Measurements from ENCODE around the gene MANEAL.
A peak's percentile ranks its signal among the peaks of the same experiment; 100 is the strongest.
"Not testable (repeated sequence)": the region's sequence is repeated elsewhere in the genome, so short reads cannot be mapped to it uniquely, and the experiment has no call there.

Gene MANEAL, protein sequence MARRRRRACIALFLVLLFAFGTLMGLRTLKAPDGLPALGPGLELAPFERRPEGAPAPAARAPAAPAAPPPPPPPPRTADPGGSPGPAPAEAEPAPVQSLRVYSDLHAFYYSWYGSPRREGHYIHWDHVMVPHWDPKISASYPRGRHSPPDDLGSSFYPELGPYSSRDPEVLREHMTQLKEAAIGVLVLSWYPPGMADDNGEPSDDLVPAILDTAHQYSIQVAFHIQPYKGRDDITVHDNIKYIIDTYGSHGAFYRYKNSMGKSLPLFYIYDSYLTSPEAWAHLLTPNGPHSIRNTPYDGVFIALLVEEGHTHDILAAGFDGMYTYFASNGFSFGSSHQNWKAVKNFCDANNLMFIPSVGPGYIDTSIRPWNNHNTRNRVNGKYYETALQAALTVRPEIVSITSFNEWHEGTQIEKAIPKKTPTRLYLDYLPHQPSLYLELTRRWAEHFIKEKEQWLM

DNA sequence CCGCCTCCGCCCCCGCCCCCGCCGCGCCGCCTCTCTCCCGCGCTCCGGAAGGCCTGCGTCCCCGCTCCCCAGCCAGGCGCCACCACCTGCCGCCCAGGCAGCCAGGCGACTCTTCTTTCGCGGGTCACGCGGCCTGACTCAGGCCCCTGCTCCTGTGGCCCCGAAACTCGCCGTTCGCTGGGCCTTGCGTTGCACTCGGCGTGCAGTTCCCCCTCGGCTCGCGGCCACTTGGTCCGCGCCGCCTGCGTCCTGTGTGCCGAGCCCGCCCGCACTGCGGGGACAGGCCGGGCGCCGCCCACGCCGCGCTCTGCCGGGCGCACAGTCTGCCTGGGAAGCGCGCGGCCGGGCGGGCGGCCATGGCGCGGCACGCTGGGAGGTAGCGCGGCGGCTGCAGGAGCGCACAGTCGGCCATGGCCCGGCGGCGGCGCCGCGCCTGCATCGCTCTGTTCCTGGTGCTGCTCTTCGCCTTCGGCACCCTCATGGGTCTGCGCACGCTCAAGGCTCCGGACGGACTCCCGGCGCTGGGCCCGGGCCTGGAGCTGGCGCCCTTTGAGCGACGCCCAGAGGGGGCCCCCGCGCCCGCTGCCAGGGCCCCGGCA lies at the start of gene MANEAL:
MANEAL (plus strand) TSS at position 75 of the 599 bp plus-strand sequence; CDS start at position 411, 336 bp downstream.
- peak; percentile 48 for DNase-seq (ENCODE audit: low read depth)

DNA sequence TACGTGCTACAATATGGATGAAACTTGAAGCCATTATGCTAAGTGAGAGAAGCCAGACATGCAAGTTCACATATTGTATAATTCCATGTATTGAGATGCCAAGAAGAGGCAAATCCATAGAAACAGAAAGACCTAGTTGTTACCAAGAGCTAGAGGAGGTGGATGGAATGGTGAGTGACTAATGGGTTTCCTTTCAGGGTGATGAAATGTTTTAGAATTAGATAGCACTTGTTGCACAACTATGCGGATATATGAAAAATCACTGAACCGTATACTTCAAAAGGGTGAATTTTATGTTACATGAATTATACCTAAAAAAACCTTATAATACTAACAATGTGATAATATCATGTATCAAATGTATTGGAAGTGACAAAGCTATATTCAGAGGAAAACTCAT lies 46.8 kb upstream of the MANEAL start:
- no peak for DNase-seq (ENCODE audit: low read depth)

DNA sequence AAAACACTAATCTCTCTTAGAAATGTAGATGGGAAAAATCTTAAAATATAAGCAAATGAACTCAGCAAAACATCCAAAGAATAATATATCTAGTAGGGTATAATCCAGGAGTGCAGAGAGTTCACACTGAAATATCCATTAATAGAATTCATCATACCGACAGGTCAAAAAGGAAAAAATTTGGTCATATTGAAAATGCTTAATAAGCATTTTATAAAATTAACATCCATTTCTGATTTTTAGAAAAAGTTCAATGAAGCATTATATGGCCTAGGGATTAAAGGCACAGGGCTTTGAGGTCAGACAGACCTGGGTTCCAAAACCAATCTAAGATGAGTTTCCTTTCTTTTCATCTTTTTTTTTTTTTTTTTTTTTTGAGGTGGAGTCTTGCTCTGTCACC lies 45.1 kb upstream of the MANEAL start:
- no peak for DNase-seq (ENCODE audit: low read depth)

DNA sequence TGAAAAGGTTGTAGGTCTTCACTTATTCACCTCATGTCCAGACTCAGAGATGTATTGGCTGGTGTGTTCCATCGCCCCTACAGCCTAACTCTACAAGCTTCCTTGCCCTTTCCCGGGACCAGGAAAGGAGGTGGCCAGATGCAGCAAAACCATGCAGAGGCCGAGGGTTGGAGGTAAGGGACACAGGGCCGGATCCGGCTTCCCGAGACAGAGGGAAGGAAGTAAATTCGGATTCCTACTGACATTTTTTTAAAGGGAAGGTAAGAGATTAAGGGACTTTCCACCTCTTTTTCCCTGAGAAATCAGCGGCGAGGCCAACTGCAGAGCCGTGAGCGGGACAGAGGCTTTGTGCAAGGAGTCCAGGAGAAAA lies 41.4 kb upstream of the MANEAL start:
- DNase-seq (ENCODE audit: low read depth), result no peak

DNA sequence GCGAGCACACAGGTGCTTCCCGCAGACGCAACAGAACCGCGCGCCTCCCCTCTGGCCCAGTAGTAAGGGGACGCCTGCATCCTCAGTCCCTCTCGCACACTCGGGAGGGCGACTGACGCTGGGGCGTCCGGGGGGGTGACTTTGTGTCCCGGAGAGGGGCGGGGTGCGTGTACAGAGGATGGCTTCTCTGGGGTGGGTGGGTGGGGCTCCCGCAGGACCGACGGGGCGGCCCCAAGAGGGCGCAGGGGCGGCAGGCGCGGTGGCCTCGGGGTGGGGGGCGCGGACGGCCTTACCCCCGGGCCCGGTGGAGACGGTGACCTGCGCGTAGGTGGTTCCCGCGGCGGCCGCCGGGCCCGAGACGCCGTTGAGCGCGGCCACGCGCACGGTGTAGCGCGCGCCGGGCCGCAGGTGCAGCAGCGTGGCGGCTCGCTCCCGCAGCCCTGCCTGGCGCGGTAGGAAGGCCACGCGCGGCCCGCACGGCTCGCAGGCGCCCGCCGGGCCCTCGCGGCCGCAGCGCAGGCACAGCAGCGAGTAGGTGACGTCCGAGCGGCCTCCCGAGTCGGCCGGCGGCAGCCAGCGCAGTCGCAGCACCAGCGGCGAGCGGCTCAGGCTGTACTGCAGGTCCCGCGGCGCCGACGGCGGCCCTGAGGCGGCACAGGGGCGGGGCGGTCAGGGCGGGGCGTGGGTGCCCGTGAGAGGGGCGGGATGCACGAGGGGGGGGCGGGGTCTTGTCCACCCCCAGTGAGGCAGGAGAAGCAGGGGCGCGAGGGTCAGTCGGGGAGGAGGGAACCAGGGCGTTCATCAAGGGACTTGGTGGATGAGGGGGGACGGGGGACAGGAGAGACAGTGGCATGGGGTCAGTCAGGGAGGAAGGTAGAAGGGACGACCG lies 40.8 kb upstream of the MANEAL start:
- DNase-seq (ENCODE audit: low read depth), result no peak

DNA sequence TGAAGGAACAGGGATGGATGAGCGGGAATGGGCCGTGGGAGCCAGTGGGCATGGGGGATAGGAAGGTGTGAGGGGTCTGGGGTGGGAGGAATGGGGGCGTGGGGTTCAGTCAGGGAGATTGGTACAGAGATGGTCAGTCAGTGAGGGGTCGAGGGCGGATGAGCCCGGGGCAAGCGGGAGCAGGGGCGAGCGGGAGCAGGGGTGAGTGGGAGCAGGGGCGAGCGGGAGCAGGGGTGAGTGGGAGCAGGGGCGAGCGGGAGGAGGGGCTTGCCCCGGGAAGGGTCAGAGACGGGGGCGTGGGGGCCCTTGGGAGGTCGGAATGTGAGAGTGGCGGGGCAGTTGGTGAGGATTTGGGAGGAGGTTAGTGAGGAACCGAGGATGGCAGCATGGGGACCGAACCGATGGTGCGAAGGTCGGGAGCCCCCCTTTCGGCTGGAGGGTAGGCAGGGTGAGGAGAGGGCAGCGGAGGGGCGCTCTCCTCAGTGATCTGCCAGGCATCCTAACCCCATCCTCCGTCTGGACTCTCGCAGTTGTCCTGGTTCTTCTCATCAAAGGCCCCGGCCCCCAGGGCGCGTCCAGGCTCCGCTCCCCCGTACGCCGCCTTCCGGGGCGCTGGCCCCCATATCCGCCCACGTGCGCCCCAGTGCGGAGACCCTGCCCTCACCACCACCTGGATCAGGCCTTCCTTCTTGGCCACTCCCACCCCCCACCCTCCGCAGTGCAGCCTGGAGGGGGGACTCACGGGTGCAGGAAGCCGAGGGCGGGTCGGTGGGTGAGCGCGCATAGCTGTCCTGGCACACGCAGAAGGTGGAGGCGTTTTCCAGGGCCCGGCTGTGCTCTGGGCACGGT lies 40.0 kb upstream of the MANEAL start:
- DNase-seq (ENCODE audit: low read depth), result no peak

DNA sequence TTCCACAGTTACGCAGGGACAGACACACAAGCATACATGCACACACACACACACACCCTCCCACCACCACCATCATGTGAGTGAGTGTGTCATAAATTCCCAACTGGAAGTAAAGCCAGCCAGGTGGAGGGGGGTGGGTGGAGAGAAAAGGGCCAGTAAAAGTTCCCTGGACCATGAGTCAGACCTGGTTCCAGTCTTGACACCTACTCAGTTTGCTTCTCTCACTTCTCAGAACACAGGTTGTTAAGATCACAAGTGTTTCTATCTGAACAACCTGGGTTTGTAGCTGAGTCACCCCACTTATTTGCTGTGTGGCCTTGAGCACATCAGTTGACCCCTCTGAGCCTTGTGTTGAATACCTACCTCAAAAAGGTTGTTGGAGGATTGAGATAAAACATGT lies 38.4 kb upstream of the MANEAL start:
- no peak for DNase-seq (ENCODE audit: low read depth)

DNA sequence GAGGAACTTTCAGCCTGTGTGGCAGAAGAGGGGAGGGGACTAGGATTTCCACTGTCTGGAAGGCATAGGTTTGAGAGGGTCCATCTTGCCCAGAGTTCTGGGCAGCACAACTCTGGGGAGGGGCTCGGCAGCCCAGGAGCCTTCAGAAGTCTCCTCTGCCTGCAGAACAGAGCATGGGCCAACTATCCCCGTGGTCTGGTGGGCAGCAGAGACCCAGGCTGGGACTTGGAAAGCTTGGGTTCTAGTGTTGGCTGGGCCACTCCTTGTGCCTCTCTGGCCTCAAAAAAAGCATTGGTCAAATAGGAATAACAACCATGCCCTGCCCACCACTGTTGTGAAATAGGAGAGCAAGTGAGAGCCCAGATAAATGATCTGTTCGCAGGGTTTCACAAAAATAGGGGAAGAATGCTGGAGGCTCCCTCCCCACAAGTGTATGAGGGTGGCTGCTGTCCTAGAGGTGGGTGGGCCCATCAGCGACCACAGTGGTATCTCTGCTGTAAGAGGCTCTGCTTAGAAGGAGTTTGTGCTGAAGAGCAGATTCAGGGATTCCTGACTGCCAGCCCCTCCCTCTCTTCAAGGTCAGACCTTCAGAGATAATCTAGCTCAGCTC lies 37.6 kb upstream of the MANEAL start:
- no peak for DNase-seq (ENCODE audit: low read depth)

DNA sequence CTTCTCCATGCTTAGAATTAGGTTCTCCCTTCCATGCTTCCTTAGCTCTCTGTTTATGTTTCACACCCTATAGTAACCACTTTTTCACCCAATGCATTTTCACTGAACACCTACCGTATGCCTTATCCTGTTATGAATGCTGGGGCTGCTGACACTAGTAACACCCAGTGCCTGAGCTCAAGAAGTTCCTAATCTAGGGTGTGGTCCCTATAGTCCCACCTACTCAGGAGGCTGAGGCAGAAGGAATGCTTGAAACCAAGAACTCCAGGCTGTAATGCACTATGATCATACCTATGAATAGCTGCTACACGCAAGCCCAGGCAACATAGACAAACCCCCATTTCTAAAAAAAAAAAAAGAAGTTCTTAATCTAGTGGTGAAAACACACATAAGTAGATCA lies 34.2 kb upstream of the MANEAL start:
- DNase-seq (ENCODE audit: low read depth), result no peak

DNA sequence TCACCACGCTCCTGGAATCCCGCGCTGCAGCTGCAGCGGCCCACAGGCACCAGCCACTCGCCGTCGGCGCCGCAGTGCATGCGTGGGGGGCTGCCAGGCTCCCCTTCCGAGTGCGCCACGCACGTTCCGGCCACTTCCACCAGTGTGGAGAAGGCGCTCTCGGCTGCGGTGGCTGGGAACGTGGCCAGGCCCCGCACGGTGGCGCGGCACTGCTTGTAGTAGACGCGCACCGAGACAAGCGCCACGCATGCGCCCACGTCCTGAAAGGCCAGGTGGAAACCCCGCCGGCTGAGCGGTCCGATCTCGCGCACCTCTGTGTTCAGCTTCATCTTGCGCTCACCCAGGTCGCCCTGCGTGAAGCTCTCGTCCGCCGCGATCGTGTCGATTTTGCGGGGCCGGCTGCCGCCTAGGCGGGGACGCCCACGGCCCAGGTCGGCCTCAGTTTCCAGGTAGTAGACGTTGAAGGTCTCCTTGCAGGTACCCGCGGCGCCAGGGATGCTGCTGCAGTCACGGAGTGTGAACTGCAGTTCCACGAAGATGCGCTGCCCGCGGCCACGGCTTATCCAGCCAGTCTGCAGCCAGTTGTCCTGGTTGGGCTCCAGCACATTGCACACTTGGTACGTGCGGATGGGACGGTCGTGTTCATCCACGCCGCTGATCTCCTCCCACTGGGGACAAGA lies 32.1 kb upstream of the MANEAL start:
- no peak for DNase-seq (ENCODE audit: low read depth)

DNA sequence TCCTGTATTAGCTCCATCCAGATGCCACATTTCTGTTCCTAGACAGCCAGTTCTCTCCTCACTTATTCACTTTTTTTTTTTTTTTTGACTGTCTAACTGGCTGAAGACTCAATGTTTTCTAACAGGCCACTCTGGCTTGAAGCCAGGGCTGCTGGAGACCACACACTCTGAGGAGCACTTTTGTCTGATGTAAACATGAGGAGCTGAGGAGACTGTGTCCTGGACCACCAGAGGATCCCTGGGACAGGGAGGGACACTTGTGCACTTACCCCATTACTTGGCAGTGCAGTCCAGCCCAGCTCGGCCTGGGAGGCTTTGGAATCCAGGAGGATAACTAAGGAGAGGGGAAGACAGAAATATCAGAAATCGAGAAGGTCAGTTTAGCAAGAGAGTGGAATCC lies 31.1 kb upstream of the MANEAL start:
- no peak for DNase-seq (ENCODE audit: low read depth)

DNA sequence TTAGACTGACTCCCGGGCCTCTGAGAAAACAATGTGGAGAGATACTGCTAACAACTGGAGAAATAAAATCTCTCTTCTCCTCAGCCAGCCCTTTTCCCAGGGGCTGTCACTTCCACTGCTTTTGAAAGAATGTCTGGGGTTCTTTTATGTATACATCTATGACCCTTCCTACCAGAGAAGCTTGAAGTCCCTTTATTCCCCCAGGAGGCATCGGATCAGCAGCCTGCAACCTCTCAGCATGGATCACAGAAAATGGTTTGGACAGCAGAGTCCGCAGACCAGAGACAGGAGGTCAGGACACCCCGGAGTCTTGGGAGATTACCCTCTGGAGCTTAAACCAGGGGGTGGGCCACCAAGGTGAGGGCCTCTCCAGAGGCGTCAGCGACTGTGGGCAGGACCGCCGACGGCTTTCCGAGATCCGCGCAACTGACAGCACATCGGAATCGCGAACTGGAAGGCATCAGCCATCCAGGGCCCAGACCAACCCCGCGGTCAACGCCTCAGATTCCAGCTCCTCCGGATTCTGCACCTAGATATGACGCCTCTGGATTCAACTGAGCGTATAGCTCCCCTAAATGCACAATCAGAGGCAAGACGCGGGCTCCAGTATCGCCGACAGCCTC lies 29.7 kb upstream of the MANEAL start:
- DNase-seq (ENCODE audit: low read depth), result no peak

DNA sequence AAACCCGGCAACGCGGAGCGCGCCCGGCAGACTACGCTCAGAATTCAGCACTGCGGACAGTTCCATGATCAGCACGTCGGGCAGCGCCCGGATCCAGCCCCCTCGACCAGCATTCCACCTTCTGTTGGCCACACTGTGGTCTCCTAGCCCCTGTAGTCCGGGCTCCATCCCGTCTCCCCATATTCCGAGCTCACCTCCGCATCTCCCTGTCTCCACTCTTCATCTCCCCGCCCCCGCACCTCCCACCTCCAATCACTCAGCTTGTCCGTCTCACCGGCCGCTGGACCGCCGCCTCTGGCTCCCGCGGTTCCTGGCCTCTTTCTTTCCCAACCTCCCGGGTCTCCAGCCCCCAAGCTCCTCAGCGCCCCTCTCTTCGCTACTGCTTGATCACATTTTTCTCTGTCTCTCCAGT lies 29.2 kb upstream of the MANEAL start:
- no peak for DNase-seq (ENCODE audit: low read depth)

DNA sequence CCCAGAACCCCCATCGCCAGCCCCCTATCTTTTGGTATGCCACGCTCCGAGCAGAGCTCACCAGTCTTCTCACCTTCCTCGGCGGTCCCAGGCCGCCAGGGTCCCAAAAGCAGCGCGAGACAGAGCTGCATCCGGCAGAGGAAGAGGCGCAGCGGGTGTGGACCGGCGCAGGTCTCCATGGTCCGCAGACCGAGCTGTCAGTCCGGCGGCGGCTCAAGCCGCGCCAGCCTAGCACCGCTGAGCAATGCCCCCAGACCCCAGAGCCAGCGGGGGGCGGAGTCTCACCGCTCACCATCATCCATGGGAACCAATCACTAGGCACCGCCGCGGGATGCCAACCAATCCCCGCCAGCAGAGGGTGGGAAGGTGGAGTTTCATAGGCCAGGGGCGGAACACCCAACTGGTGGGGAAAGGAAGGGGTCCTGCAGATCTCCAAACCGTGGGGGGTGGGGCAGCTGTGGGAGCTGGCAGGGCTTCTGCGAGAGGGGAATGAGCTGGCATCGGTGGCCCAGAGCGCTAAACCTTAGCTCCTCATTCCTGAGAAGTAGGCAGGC lies 28.7 kb upstream of the MANEAL start, which contains the start of gene EPHA10:
EPHA10 (minus strand) TSS at position 233 of the 554 bp plus-strand sequence; CDS start at position 179, 54 bp downstream.
- DNase-seq (ENCODE audit: low read depth), result no peak

DNA sequence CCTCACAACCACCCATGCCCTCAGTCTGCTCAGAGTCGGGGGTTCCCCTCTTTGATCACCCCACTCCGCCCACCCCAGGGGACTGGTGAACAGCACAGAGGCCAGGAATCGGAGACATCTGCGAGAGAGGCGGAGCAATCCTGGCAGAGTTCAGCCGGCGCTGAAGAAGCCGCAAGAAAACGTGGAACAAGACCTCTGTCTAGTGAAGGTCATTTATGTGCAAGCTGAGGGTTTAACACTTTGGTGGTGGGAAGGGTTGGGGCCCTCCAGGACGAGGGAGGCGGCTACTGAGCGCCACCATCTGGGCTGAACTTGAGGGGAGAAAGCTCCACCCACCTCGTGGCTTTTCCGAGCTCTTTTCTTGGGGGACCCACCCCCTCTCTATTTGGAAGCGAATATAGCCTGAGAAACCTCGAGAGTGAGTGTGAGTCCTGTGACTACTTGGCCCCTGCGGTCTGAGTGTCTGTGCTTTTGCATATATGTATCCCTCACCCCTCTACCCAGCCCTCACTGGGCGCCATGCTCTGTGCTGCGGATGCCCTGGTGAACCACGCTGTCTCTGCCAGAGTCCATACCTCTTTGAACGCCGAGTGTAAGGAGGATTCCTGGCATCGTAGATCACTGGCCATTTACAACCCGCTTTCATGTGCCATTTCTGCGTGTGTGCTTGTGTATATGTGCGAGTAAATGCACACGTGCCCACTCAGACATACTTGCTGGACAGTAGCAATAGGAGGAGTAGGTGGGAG lies 27.6 kb upstream of the MANEAL start:
- no peak for DNase-seq (ENCODE audit: low read depth)

DNA sequence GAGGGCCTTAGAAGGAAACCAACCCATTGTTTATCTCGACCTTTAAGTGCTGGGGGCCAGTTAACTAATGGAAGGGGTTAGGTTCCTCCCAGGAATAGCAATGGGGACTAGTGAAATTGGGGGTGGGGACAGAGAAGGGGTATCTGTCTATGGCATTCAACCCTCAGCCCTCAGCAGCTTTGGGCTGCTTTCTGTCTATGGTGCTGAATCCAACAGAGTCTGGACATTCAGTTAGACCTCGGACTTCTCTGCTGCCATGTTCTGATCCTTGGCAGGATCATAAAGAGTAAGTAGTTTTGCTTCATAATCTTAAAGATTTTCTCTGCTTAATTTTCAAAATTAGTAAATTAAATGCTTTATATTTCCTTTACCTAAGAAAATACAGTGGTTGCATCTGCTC lies 26.2 kb upstream of the MANEAL start:
- DNase-seq (ENCODE audit: low read depth), result no peak

DNA sequence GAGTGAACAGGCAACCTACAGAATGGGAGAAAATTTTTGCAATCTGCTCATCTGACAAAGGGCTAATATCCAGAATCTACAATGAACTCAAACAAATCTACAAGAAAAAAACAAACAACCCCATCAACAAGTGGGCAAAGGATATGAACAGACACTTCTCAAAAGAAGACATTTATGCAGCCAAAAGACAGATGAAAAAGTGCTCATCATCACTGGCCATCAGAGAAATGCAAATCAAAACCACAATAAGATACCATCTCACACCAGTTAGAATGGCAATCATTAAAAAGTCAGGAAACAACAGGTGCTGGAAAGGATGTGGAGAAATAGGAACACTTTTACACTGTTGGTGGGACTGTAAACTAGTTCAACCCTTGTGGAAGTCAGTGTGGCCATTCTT lies 22.2 kb upstream of the MANEAL start:
- DNase-seq (ENCODE audit: low read depth), result not testable (repeated sequence)

DNA sequence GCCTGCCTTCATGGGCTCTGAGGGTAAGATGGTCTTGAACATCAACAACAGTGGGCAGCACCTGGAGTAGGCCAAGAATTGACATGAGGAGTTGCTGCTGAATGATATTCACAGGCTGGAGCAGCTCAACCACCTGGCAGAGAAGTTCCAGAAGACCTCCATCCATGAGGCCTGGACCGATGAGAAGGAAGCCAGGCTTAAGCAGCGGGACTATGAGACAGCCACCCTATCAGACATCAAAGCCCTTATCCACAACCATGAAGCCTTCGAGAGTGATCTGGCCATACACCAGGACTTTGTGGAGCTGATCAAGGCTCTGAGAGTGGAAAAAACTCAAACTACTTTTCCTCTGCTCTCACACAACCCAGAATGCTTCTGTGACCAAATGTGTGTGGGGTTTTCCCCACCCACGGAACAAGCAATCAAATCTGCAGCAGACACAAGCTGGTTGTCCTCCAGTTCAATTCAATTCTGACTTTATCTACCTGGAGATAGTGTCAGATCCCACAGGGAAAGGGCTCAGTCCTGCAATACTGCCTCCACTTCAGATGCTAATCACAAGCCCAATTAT lies 16.6 kb upstream of the MANEAL start:
- DNase-seq (ENCODE audit: low read depth), result no peak

DNA sequence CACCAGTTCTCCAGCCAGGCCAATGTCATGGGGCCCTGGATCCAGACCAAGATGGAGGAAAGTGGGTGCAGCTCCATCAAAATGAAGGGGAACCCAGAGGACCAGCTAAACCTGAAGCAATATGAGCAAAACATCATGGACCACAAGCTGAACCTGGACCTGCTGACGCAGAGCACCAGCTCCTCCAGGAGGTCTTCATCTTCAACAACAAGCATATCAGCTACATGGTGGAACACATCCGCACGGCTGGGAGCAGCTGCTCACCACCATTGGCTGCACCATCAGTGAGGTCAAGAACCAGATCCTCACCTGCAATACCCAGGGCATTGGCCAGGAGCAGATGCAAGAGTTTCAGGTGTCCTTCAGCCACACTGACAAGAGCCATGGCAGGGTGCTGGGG lies 15.0 kb upstream of the MANEAL start:
- no peak for DNase-seq (ENCODE audit: low read depth)

Measured in fibroblast of gingiva (primary cell).